ENCODE data around the gene JMJD8. TPM values are rescaled to one million over a fixed set of nuclear protein-coding genes. Genes with fewer than 3 reads are reported as not detected.
"Not testable (repeated sequence)": the region's sequence is repeated elsewhere in the genome, so short reads cannot be mapped to it uniquely, and the experiment has no call there.

Gene JMJD8
- total RNA-seq, 2 experiments from 2014 or later: 48.7 to 82.3 TPM

GRCh38 chr16:714079-714478 lies 29.9 kb upstream of the JMJD8 start:
- intact Hi-C loops (cut with micrococcal nuclease; ENCODE audit: unreplicated experiment): no loop called here
- POLR2A ChIA-PET: interaction anchor here (2.0 kb wide), 1 partner anchor 14 kb away, joined by 5 read pairs; no protein-coding TSS in a partner anchor
- no peak for DNase-seq (ENCODE audit: low spot score)
- H3K4me3 ChIP-seq (ENCODE audit: low read depth, low read length, poor library complexity, severe bottlenecking): no peak overlapping the region
- H4K20me1 ChIP-seq (ENCODE audit: insufficient read depth, low read length): no peaks in the 10 kb centered on the region
- no peaks in the 10 kb centered on the region for H3K79me2 ChIP-seq (ENCODE audit: insufficient read depth, low read depth, low read length)
- no peak overlapping the region for H3K27ac ChIP-seq (ENCODE audit: low read depth, low read length, poor library complexity, severe bottlenecking)
- H3K4me1 ChIP-seq (ENCODE audit: insufficient read depth, low read length, poor library complexity, severe bottlenecking): peaks cover 25% of the 10 kb centered on the region
- CTCF ChIA-PET (ENCODE audit: unreplicated experiment): no interaction called here
- no peaks in the 10 kb centered on the region for H3K9me2 ChIP-seq (ENCODE audit: insufficient read depth, low read length)
- no peak overlapping the region for H2AFZ ChIP-seq (ENCODE audit: low read length)
- TF ChIP-seq EZH2phosphoT487 (IDR thresholded peaks at IDR 0.05; ENCODE audit: borderline replicate concordance, low read depth, low read length) (no peak), CTCF (conservative IDR thresholded peaks at IDR 0.05; ENCODE audit: low read length) (no peak)
- BruUV-seq (replicated peaks): no TSS peak
- H3K4me2 ChIP-seq (ENCODE audit: low read length): peak overlapping the region; percentile 58; the same call in 1 of the 2 replicates
- no peaks in the 10 kb centered on the region for H3K36me3 ChIP-seq (ENCODE audit: insufficient read depth, low read length)
- no peaks in the 10 kb centered on the region for H3K9me3 ChIP-seq (ENCODE audit: low read length)

GRCh38 chr16:712740-713250 lies 28.7 kb upstream of the JMJD8 start:
- H4K20me1 ChIP-seq (ENCODE audit: insufficient read depth, low read length); H3K4me3 ChIP-seq (ENCODE audit: low read depth, low read length, poor library complexity, severe bottlenecking); H3K36me3 ChIP-seq (ENCODE audit: insufficient read depth, low read length); H3K79me2 ChIP-seq (ENCODE audit: insufficient read depth, low read depth, low read length); H3K9me3 ChIP-seq (ENCODE audit: low read length); H3K4me2 ChIP-seq (ENCODE audit: low read length); H2AFZ ChIP-seq (ENCODE audit: low read length); BruUV-seq (replicated peaks); H3K9me2 ChIP-seq (ENCODE audit: insufficient read depth, low read length); intact Hi-C loops (cut with micrococcal nuclease; ENCODE audit: unreplicated experiment); H3K27ac ChIP-seq (ENCODE audit: low read depth, low read length, poor library complexity, severe bottlenecking): not testable (repeated sequence)
- H3K4me1 ChIP-seq (ENCODE audit: insufficient read depth, low read length, poor library complexity, severe bottlenecking): peaks cover 17% of the 10 kb centered on the region
- ChIA-PET POLR2A (interaction anchor here (0.7 to 1.0 kb wide), 2 partner anchors 9 to 27 kb away, joined by 3 to 6 read pairs; no protein-coding TSS in a partner anchor), CTCF (ENCODE audit: unreplicated experiment) (interaction anchor here (0.6 kb wide), 1 partner anchor 15 kb away, joined by 3 read pairs; no protein-coding TSS in a partner anchor)
- DNase-seq (ENCODE audit: low spot score): peak; percentile 67
- peak; percentile 73 for TF ChIP-seq CTCF (conservative IDR thresholded peaks at IDR 0.05; ENCODE audit: low read length)

GRCh38 chr16:711548-712320 lies 27.6 kb upstream of the JMJD8 start:
- H3K4me3 ChIP-seq (ENCODE audit: low read depth, low read length, poor library complexity, severe bottlenecking): no peak overlapping the region
- no peaks in the 10 kb centered on the region for H3K36me3 ChIP-seq (ENCODE audit: insufficient read depth, low read length)
- DNase-seq (ENCODE audit: low spot score): peak; percentile 82
- H3K4me1 ChIP-seq (ENCODE audit: insufficient read depth, low read length, poor library complexity, severe bottlenecking): peaks cover 17% of the 10 kb centered on the region
- BruUV-seq (replicated peaks): no TSS peak
- H2AFZ ChIP-seq (ENCODE audit: low read length): no peak overlapping the region
- no peak overlapping the region for H3K4me2 ChIP-seq (ENCODE audit: low read length)
- H3K9me2 ChIP-seq (ENCODE audit: insufficient read depth, low read length): no peaks in the 10 kb centered on the region
- ChIA-PET CTCF (ENCODE audit: unreplicated experiment) (interaction anchor here (0.6 kb wide), 1 partner anchor 19 kb away, joined by 4 read pairs; no protein-coding TSS in a partner anchor), POLR2A (interaction anchor here (0.7 to 1.0 kb wide), 2 partner anchors 10 to 28 kb away, joined by 3 to 6 read pairs; no protein-coding TSS in a partner anchor)
- intact Hi-C loops (cut with micrococcal nuclease; ENCODE audit: unreplicated experiment): loop anchor here (1.0 kb wide), 1 partner anchor 74 kb away; no protein-coding TSS in a partner anchor
- no peaks in the 10 kb centered on the region for H4K20me1 ChIP-seq (ENCODE audit: insufficient read depth, low read length)
- no peak for TF ChIP-seq EZH2phosphoT487 (IDR thresholded peaks at IDR 0.05; ENCODE audit: borderline replicate concordance, low read depth, low read length)
- TF ChIP-seq CTCF (conservative IDR thresholded peaks at IDR 0.05; ENCODE audit: low read length): peak; percentile 84
- no peaks in the 10 kb centered on the region for H3K79me2 ChIP-seq (ENCODE audit: insufficient read depth, low read depth, low read length)
- H3K27ac ChIP-seq (ENCODE audit: low read depth, low read length, poor library complexity, severe bottlenecking): no peak overlapping the region
- H3K9me3 ChIP-seq (ENCODE audit: low read length): no peaks in the 10 kb centered on the region
